Measurements from ENCODE around the gene HCRTR1. TPM values are rescaled to one million over a fixed set of nuclear protein-coding genes. Genes with fewer than 3 reads are reported as not detected.

HCRTR1 gene
- total RNA-seq, 2 donors from 2014 or later, result not detected

DNA sequence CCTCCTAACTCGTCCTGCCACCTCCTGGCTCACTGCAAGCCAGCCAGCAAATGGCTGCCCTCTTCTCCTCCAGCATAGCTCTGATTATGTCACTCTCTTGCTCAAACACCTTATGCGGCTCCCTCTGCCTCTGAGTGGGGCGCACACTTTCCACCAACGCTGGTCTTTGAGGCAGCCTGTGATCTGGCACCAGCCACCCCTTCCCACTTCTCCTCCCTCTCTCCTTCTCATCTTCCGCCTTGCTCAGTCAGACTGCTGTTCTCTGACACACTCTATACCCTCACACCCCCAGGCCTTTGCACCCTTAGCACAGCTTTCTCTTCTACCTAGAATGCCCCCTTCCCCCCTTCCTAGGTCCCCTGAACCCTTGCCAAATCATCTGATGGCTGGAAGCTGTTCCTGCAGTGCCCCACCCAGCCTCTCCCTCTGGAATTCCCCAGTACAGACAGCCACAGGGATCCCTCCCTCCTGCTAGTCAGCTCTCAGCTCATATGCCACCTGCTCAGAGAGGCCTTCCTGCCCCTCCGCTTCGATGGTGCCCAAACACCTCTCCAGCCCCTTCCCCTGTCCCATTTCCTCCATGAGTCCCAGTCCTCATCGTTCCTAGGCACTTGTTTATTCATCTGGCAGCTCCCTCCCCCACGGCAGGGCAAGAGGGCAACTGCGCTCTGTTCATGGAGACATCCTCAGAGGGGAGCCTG lies 48.9 kb downstream of the HCRTR1 start:
- H3K36me3 ChIP-seq, result no peaks in the 10 kb centered on the region
- no peak for TF ChIP-seq CTCF (IDR thresholded peaks at IDR 0.05)
- H3K9me3 ChIP-seq, result no peaks in the 10 kb centered on the region
- no peak overlapping the region for H3K4me3 ChIP-seq
- H3K27ac ChIP-seq, result peak overlapping the region; percentile 62
- peaks cover 8% of the 10 kb centered on the region for H3K4me1 ChIP-seq
- H3K27me3 ChIP-seq, result no peaks in the 10 kb centered on the region
- intact Hi-C loops (cut with DNase I), result no loop called here
- peak overlapping the region in 1 of 2 donors; percentile 76 for H3K9ac ChIP-seq (ENCODE audit: low read depth in 2 of 2, low read length in 2 of 2)
- DNase-seq, result peak; percentile 88

DNA sequence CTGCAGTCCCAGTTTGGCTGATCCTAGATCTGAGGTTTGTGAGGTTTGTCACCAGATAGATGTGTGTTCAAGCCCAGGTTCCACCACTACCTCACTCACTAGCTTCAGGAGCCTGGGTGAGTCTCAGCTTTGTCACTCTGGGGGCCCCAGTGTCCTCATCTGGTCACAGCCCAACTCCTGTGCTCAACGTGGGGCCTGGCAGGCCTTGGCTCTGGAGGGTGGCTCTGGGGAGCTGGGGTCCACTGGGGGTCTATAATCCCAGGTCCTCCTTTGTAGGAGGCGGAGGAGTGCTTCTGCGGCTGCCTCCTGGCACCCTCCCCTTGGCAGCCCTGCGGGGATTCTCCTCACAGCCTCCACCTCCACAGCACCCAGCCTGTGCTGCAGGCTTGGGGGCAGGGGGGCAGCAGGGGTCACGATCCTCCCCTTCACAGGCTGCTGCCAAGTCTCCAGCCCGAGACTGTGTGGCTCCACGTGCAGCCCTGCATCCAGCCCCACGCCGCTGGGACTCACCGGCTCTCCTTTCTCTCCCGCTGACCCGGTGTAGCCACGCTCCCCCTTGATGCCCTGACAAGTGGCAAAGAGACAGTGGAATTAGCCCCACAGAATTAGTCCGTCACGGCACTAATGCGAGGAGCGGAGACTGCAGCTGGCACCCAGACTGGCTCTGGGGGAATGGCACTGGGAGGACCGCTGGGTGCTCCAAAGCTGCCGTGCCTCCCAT lies 49.7 kb downstream of the HCRTR1 start:
- H3K4me1 ChIP-seq, result peaks cover 8% of the 10 kb centered on the region
- H3K4me3 ChIP-seq, result no peak overlapping the region
- no peak for DNase-seq
- no peaks in the 10 kb centered on the region for H3K36me3 ChIP-seq
- H3K27me3 ChIP-seq, result no peaks in the 10 kb centered on the region
- no peak for TF ChIP-seq CTCF (IDR thresholded peaks at IDR 0.05)
- peak overlapping the region; percentile 35 for H3K27ac ChIP-seq
- H3K9ac ChIP-seq (ENCODE audit: low read depth in 2 of 2, low read length in 2 of 2), result peak overlapping the region in 1 of 2 donors; percentile 76
- no peaks in the 10 kb centered on the region for H3K9me3 ChIP-seq
- intact Hi-C loops (cut with DNase I), result no loop called here

DNA sequence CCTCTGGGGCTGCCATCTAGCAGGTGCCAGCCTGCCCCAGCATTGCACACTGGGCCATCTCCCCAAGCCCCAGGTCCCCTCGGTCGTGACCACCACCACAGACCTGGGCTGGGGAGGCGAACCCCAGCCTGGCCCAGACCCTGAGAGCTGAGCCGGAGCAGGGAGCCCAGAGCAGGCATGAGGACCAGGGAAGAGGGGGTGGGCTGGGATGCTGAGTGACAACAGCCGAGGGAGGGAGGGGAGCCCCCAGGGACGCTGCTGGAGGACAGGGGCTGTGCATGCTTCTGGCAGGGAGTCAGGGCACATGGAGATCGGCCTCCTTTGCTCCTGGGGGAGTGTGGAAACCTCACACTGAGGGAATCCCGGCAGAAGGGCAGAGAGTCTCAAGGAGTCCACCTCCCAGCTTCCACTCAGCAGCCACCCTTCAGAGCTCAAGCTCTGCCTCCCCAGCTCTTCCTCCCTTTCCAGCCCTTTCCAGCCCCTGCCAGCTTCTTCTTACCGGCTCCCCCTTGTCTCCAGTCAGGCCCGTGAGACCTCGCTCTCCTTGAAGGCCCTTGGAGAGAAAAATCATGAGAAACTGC lies 50.9 kb downstream of the HCRTR1 start:
- no peak for DNase-seq
- H3K36me3 ChIP-seq, result no peaks in the 10 kb centered on the region
- intact Hi-C loops (cut with DNase I), result no loop called here
- no peak for TF ChIP-seq CTCF (IDR thresholded peaks at IDR 0.05)
- H3K27ac ChIP-seq, result no peak overlapping the region
- peaks cover 8% of the 10 kb centered on the region for H3K4me1 ChIP-seq
- H3K4me3 ChIP-seq, result no peak overlapping the region
- H3K27me3 ChIP-seq, result no peaks in the 10 kb centered on the region
- H3K9ac ChIP-seq (ENCODE audit: low read depth in 2 of 2, low read length in 2 of 2), result peak overlapping the region in 1 of 2 donors; percentile 89
- H3K9me3 ChIP-seq, result no peaks in the 10 kb centered on the region

- Histone ChIP-seq H3K36me3 (no peaks in the 10 kb centered on the region), H3K4me1 (peaks cover 8% of the 10 kb centered on the region), H3K9ac (ENCODE audit: low read depth in 2 of 2, low read length in 2 of 2) (peak overlapping the region in 1 of 2 donors; percentile 89), H3K27ac (peak overlapping the region; percentile 69), H3K4me3 (no peak overlapping the region), H3K27me3 (no peaks in the 10 kb centered on the region), H3K9me3 (no peaks in the 10 kb centered on the region)
- no peak for DNase-seq
- intact Hi-C loops (cut with DNase I), result no loop called here
- TF ChIP-seq CTCF (IDR thresholded peaks at IDR 0.05), result no peak
Measured at GRCh38 chr1:31669433-31669785, 51.9 kb downstream of the HCRTR1 start.

DNA sequence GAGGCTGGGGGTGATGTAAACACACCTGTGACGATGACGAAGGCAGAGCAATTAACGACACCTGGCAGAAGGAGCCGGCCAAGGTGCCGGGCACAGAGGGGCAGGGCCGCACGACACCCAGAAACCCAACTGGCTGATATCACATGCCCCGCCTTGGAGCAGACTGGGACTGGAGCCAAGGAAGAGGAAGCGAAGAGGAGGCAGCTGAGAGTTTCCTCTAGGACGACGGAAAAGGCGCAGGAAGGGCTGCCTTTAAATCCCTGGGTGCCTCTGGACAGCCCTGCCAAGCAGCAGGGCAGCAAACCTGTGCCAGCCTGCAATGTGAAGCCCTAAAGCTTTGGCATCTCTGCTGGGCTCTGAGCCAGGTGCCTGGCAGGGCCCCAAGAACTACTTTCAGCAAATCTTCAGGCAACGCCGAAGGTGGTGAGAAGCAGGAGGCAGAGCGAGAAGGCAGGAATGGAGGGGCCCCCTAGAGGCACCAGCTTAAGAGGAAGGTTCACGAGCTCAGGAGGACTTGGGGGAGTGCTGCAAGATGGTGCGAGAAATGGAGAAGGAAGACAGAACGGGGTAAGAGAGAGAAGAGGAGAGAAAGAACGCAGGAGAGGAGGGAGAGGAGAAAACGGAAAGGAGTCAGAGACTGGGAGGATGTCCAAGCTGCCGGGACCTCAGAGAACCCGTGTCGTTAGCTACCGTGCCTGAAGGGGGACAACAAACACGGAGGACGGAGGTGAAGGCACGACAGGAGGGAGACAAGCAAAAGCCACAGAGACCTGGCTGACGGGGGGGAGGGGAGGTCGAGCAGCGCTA lies 52.5 kb downstream of the HCRTR1 start:
- H3K4me3 ChIP-seq, result peak overlapping the region; percentile 33
- intact Hi-C loops (cut with DNase I), result no loop called here

More for the DNA sequence above, 52.5 kb downstream of the HCRTR1 start:
- Histone ChIP-seq H3K9me3 (no peaks in the 10 kb centered on the region), H3K36me3 (no peaks in the 10 kb centered on the region), H3K9ac (ENCODE audit: low read depth in 2 of 2, low read length in 2 of 2) (peak overlapping the region; percentile 58 to 89), H3K27ac (peak overlapping the region; percentile 69), H3K4me1 (peaks cover 8% of the 10 kb centered on the region), H3K27me3 (no peaks in the 10 kb centered on the region)
- peak; percentile 97 for DNase-seq
- no peak for TF ChIP-seq CTCF (IDR thresholded peaks at IDR 0.05)

Measured in colonic mucosa (tissue), 4 donors.